GM21390 (cell line): Measurements from ENCODE around the gene LCP1.

Experiments
- ATAC-seq: cut with Tn5 transposase; IDR thresholded peaks from one replicate; pipeline ENCODE4 v1.9.1; 2021; ENCODE audit not compliant: unreplicated experiment

The LCP1 gene

DNA sequence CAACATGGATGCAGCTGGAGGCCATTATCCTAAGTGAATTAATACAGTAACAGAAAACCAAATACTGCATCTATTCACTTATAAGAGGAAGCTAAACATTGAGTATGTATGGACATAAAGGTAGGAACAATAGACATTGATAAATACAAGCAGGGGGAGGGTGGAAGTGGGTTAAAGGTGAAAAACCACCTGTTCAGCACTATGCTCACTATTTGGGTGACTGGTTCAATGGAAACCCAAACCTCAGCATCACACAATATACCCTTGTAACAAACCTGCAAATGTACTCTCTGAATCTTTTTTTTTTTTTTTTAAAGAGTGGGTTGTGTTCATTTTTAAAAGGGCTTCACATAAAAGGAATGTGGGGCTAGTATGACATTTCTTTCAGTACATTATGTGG is 50.3 kb downstream of the LCP1 start:
- ATAC-seq: no peak

DNA sequence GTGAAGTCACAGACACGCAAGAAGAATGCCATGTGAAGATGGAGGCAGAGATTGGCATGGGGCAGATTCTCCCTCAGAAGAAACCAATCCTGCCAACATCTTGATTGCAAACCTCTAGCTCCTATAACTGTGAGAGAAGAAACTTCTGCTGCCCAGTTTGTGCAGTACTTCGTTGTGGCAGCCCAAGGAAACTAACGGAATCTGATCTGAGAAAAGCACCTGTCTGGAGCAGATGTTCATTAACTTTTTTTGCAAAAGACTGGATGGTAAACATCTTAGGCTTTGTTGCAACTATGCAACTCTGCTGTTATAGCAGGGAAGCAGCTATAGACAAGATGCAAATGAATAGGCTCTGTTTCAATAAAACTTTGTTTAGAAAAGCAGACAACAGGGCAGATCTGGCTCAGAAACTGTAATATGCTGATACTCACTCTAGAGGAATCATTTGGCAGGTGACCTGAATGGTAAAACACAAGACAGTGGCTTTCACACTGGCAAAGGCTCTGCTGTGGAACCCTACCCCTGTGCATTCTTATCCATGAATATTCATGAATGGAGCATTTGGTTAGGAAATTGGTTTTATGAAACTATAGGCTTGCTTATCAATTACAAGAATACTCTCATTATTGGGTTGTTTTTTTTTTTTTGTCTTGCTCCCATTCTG is 51.9 kb downstream of the LCP1 start:
- no peak for ATAC-seq

DNA sequence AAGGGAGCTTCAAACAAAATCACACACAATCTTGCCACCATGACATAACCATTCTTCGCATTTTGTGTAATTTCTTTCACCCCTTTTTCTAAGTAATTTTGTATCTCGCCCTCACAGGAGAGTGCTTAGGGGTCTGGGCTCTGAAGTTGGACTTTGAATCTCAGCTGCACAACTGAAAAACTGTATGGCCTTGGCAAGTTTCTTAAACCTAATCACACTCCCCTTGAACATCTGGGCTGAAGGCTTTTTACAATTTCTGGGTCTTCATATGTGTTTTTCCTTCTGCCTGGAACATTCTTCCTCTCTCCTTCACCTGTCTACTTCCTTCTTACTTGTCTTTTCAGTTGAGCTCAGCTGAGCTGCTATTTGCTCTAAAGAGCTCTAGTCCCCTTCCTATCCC is 52.9 kb downstream of the LCP1 start:
- ATAC-seq: no peak

DNA sequence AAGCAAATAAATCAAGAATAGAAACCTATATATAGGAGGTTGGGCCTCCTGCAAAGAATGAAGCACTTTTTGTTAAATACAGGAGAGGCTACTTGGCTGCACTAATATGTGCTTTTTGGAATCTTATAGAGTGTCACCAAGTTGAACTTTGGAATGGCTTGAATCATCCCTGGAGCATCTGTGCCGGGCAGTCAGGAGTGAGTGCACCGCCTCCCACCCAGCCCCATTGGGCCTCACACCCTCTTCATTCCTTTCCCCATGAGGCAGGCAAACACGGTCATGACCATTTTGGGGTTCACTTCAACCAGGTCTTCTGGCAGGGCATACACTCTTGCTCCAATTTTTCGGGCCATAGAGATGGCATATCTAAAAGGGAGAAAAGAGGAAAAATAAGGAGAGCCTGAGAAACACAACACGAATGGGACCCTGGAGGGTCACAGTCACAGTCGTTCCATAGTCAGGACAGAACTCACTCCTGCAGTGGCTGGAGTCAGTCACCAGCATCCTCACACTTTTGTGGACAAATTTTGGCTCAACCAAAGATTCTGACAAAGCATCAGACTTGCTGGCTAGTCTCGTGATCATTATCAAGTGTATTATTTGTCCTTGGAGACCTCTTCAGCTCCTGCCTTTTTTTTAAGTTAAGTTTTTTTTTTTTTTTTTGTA is 54.5 kb downstream of the LCP1 start:
- ATAC-seq: no peak

DNA sequence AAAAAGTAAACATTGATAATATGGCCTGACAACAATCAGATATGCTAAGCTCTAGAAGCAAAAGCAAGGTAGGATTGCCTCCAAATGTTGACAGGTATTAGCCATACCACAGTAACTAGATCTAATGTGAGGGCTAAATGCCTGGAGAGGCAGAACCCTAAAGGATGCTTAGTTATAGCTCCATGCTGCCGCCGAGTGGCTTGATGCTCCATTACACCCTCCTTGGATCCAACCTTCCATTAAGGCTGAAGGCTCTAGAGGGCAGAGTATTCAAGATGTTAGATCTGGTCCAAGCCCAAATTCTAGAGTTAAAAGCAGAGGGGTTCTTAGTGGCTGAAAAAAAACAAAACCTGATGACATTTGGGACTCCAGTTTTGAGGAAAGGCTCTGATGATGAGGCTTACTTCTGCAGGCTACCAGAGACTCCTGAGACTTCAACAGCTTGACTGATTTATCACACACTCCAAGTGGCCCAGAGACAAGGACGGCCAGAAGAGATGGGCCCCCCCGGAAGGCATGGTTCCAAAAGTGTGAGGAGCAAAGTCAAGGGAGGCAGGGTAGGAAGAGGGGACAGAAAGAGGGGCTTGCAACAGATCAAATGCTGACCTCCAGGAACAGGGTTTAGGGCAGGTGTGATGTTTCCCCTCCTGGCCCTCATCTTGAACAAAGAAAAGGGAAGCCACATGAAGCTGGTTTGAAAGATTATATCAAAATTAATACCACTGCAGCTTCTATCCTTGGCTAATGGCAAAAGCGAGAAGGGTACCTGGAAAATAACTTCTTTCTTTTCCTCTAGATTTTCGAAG is 55.2 kb downstream of the LCP1 start:
- no peak for ATAC-seq

DNA sequence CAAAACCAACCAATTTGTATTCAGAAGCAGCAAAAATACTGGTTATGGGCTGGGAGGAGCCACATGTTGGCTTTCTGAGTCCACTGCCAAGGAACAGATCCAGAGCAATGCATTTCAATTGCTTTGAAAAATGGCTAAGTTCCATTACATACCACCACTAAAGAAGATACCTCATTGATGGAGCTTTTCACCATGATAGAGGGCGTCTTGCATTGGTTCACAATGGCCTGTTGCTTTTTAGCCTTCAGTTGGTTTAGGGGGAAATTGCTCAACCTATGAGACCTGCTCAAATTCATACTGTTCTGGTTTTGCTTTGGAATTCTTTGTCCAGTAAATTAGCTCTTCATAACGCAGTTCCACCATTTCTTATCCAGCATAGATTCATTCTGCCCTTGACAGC is 55.9 kb downstream of the LCP1 start:
- ATAC-seq: no peak

DNA sequence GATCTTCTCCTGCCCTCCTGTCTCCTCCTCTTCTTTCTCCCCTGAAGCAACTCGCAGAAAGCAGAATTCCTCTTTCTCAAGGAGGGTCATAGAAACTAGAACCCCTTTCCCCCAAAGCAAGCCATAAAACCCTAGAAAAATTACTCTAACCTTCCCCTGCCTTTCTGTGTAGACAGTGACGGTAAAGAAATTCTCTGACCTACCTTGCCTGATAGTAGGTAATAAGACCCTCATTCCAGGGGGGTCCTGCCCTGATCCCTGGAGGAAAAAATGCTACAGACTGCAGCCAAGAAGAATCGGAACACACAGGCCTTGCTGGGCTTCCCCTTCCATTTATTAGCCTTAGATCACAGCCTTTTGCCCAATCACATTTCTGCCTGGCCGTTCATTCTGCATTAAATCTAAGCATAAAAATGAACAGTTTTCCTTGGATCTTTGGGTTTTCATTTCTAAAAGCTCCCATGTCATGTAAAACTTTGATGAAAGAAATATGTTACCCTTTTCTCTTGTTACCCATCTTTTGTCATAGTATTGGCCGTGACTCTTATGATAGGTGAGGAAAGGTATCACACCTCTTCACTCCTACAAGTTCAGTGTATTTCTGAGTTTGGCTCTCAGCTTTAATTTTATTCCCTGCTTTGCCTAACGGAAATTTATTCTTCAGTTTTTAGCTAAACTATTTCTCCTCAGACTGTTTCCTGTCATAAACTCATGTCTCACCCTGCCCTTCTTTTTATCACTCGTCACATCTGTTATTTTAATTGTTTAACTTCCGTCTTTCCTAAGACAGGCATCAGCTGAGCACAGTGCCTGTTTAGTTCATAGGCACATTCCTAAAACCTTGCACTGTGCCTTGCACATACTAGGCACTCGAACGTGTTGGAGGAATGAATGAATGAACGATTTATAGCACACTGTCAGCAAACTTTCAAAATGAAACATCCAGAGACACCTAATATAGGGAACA is 56.7 kb downstream of the LCP1 start:
- no peak for ATAC-seq

DNA sequence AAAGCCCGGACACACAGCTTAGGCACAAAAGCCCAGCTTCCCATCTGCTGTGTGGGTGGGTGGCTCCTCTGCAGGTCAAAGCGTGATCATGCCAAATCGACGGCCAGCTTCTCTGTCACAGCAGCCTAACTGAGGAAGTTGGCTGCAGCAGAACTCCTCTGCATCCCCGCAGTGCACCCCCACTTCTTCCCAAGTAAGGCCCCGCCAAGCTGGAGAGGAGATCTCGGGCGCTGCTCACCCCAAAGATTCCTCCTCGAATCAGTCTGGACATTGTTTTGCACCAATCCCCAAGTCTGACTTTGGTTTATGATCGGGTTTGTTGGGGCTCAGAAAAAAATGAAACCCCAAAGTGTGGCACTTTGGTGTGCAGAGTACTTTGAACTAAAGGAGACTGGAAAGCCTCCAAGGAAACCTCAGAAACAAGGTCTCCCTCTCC is 57.4 kb downstream of the LCP1 start:
- ATAC-seq: no peak

DNA sequence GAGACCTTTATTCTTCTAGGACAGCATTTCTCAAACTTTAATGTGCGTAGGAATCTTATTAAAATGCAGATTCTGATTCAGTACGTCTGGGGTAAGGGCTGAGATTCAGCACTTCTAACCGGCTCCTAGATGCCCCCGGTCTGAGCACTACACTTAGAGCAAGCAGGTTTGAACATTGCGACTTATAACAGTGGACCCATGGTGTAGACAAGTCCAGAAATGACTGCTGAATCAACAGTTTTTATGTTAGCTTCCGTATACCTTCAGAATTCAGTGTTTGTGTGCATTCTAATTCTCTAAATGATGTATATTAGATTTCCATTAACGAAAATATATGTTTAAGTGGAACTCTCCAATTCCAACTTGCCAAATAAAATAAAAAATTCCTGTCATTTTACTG is 59.7 kb downstream of the LCP1 start:
- ATAC-seq: no peak

DNA sequence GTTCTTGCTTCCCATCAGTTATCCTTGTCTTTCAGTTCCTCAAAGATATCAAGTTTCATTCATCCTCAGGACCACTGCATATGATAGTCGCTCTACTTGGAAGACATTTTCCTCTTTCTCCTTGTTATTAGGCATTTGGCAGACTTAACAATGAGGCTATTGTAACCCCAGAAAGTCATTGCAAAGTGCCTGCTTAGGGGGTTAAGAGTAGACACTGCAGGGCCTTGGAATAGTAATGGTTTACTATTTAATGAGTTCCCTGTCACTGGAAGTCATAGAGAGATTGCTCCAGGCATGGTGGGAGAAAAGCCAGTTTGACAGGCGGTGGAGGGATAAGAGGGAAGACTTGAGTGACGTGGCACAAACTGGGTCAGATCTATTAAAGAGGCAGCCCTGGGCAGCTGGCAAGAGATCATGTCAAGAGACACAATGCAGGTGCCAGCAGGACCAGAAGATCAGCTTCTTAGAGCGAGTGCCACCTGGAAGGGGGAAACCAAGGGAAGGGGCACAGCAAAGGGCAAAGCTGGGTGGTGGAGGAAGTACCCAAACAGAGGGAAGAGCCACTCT is 60.3 kb downstream of the LCP1 start:
- ATAC-seq: no peak

DNA sequence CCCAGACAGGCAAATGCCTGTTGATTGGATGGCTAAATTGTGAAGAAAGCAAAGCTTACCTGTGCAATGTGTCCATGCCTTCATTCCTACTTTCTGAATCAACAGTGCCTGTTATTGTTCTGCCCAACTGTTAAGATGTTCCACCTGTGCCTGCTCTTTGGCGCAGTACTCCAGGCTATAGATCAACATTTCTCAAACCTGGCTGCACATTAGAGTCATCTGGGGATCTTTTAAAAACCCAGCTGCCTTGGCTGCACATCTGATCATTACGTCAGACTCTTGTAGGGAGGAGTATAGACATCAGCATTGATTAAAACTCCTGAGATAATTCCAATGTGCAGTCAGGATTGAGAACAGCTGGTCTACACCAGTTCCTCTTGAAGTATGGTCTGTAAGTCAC is 60.9 kb downstream of the LCP1 start:
- ATAC-seq: no peak

DNA sequence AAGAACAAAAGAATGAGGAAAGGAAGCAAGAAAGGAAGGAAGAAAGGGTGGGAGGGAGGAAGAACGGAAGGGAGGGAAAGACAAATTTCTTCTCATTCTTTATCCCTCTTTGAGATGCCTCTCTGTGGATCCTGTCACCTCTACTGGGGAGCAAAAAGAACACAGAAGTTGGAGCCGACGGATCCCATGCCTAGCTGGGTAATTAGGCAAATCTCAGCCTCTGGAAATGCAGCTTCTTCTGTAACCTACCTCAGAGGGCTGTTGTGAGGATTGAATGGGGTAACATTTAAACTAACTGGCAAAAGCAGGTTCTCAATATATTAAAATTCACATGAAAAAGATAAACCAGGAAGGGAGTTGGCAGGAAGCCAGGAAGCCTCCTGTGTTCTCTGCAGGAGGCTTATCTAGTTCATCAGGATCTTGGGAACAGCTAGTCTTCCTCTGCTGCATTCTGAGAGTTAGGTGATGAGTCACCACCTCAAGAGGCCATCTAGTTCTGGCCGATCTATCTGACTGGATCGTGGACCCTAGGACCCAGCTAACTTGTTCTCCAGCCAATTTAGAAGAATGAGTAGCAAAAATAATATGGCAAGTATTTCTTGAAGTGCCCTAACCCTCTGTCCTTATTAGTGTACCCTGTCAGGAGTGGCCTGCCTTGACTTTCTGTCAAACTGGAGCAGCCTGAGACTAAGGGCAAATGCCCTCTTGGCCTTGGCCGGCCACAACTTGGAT is 61.9 kb downstream of the LCP1 start:
- no peak for ATAC-seq

DNA sequence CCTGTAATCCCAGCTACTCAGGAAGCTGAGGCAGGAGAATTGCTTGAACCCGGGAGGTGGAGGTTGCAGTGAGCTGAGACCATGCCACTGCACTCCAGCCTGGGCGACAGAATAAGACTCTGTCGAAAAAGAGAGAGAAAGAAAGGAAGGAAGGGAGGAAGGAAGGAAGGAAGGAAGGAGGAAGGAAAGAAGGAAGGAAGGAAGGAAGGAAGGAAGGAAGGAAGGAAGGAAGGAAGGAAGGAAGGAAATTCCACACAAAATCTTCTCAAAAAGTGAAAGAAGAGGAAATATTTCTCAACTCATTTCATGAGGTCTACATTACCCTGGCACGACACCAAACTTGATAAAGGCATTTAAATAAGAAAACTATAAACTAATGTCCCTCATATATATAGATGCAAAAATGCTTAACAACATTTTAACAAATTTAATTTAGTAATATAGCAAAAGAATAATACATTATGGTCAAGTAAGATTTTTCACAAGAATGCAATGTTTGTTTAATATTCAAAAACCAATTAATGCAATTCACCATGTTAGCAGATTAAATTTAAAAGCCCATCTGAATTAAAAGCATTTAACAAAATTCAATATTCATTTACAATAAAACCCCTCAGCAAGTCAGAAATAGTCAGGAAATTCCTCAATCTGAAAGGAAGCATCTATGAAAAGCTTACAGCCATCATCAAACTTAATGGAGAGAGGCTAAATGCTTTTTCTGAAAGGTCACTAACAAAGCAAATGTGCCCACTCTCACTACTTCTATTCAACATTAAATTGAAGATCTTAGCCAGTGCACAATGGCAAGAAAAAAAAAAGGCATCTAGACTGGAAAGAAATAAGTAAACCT is 65.1 kb downstream of the LCP1 start:
- ATAC-seq: no peak

DNA sequence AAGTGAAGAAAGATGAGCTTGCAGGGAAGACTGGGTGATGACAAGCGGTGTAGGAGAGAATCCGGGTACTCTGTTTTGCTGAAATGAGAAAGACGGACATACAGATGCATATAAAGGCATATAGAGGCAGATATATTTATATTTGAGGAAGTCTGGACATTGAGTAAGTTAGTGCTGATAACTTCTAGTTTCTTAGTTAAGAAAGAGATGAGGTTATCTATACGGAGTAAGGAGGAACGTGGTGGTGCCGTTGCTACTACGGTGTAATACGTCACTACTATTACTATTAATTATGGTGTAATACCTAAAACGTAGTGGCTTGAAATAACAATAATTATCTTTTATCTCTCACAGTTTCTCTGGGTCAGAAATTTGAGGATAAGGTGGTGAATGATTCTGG is 67.4 kb downstream of the LCP1 start:
- no peak for ATAC-seq

DNA sequence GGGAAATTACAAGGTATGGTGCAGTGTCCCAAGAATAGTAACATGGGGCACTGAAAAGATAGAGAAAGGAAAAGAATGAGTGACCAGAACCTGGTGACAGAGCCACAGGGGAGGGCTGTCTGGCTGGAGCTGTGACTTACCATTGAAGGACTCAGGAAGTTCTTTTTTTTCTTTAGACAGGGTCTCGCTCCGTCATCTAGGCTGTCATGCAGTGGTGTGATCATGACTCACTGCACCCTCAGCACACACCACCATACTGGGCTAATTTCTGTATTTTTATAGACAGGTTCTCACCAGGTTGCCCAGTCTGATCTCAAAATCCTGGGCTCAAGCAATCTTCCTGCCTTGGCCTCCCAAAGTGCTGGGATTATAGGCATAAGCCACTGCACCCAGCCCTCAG is 68.4 kb downstream of the LCP1 start:
- ATAC-seq: no peak

DNA sequence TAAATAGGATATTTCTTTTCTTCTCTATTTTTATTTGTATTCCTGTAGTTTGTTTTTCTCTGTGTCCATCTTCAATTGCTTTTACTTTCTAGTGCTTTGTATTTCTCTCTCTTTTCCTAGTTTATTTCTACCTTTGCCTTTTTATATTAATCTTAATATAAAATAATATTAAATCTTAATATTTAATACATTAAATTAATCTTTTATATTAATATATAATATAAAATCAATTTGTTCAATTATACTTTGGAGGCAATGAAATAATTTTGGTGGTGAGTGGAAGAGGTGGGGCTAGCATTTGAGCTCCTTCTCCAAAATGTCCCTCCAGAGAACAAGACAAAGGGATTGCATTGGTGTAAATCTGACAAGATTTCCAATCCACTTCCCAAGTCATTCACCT is 70.8 kb downstream of the LCP1 start:
- no peak for ATAC-seq

DNA sequence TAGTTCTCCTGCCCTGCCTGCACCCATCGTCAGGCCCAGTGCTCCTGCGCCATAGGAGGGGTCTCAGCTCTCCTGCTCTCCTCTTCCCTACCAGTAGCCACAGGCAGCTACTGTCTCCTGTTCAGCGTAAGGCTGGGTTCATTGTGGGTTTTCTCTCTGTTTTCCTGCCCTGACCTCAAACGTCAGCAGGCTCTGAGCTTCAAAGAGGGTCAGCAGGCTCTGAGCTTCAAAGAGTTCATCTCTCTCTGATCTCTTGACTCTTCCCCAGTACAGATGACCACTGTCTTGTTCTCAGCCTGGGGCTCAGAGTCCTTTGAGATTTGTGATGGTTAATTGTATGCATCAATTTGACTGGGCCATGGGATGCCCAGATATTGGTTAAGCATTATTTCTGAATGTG is 72.5 kb downstream of the LCP1 start:
- ATAC-seq: no peak

DNA sequence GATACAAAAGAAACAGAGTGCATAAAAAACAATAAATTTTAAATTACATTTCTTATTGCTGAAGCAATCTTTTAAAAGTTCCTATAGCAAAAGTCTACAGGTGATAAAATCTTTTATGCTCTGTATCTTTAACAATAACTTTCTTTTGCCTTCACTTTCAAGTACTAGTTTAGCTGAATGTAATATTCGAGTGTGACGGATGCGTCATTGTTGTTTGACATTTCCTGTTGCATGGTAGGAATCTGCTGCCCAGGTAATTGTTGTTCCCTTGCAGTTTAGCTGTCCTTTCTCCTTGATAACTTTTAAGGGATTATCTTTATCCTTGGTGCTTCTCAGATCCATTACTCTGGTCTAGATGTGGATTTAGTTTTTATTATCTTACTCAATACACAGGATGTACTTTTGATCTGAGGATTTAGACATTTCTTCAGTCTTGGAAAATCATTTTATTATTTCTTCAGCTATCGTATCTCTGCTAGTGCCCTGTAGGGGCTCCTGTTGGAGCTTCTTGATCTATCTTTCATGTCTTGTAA is 75.1 kb downstream of the LCP1 start:
- no peak for ATAC-seq

DNA sequence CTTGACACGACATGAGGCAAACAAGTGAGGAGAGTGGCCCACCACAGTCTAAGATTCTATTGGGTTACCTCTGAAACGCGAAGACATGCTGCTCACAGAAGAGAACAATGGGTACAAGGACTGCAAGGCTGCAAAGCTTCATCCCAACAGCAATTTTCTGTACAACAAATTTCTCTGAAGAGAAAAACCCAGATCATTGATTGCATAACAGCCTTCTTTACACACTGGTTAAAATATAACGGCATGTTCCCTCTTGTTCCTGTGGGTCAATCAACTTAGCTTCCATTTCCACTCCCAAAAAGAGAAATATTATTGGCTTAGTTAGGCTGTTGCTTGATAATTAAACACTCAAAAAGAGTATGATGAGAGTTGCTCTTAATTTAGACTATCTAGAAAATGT is 77.1 kb downstream of the LCP1 start, which contains the start of gene CPB2:
Gene CPB2 (minus strand): TSS at position 166 of the 400 bp plus-strand sequence. CDS start 24 bp downstream, at position 142.
- no peak for ATAC-seq
